Endodermal cell (in vitro differentiated cells): ENCODE results near the gene GRID2IP. TPM values are rescaled to one million over a fixed set of nuclear protein-coding genes. Genes with fewer than 3 reads are reported as not detected.

Source experiments
- DNase-seq: peaks from one replicate; pipeline ENCODE4 v3.0.0-alpha.2; 2017
- H3K27ac ChIP-seq: 2 replicates; pipeline ENCODE4 v1.5.1; 2013; ENCODE audit warnings: mild to moderate bottlenecking, low read depth, low read length, moderate library complexity
- H3K27me3 ChIP-seq: 2 replicates; pipeline ENCODE4 v1.6.1; 2013; ENCODE audit warnings: mild to moderate bottlenecking, low read length, moderate library complexity; ENCODE audit not compliant: insufficient read depth, control insufficient read depth, poor library complexity, severe bottlenecking
- H3K36me3 ChIP-seq: 2 replicates; pipeline ENCODE4 v1.7.0; 2013; ENCODE audit warnings: mild to moderate bottlenecking, low read length, moderate library complexity; ENCODE audit not compliant: control insufficient read depth, insufficient read depth
- H3K4me1 ChIP-seq: one replicate; pipeline ENCODE4 v1.7.0; 2013; ENCODE audit warnings: low read length; ENCODE audit not compliant: control insufficient read depth, insufficient read depth
- H3K4me3 ChIP-seq: 2 replicates; pipeline ENCODE4 v1.5.1; 2013; ENCODE audit warnings: mild to moderate bottlenecking, low read length, moderate library complexity
- H3K9ac ChIP-seq: 2 replicates; pipeline ENCODE4 v1.6.1; 2013; ENCODE audit warnings: mild to moderate bottlenecking, low read length, moderate library complexity; ENCODE audit not compliant: poor library complexity, severe bottlenecking; ENCODE audit errors: extremely low read depth
- H3K9me3 ChIP-seq: 2 replicates; pipeline ENCODE4 v1.6.1; 2013; ENCODE audit warnings: mild to moderate bottlenecking, low read length, moderate library complexity; ENCODE audit not compliant: control insufficient read depth
- H3K27ac Mint-ChIP-seq: 2 replicates; pipeline ENCODE4 v1.8.0; 2020; ENCODE audit warnings: mixed read lengths
- H3K27me3 Mint-ChIP-seq: 2 replicates; pipeline ENCODE4 v1.8.0; 2021; ENCODE audit warnings: mild to moderate bottlenecking, mixed read lengths; ENCODE audit not compliant: insufficient read depth
- H3K36me3 Mint-ChIP-seq: 2 replicates; pipeline ENCODE4 v1.8.0; 2020; ENCODE audit warnings: low read depth, mixed read lengths
- H3K4me1 Mint-ChIP-seq: 2 replicates; pipeline ENCODE4 v1.8.0; 2020; ENCODE audit warnings: mixed read lengths
- H3K4me3 Mint-ChIP-seq: 2 replicates; pipeline ENCODE4 v1.8.0; 2020; ENCODE audit warnings: mild to moderate bottlenecking, moderate library complexity, mixed read lengths
- H3K9me3 Mint-ChIP-seq: 2 replicates; pipeline ENCODE4 v1.8.0; 2020; ENCODE audit warnings: mild to moderate bottlenecking, mixed read lengths
- WGBS, 2 experiments: methylation state at CpG; one replicate each; pipeline versions ENCODE4 v1.1.5 to v1.1.7; 2013; ENCODE audit warnings: missing lambda C conversion rate in 2 of 2, mixed read lengths in 1 of 2; ENCODE audit not compliant: insufficient coverage in 1 of 2, insufficient read length in 1 of 2; 5-methylcytosine and 5-hydroxymethylcytosine counted together
- total RNA-seq, 2 donors: library from RNA; stranded (reverse); fragmentation: NEBNext Ultra II Directional in 1 of 2; extraction: Animal tissue kit (Norgen Biotek cat#: 25700) in 1 of 2; gene quantifications; 2 replicates in 1 of 2; 3 replicates in 1 of 2; pipeline ENCODE4 v1.2.1, GENCODE V29; 2021
- TF ChIP-seq, protein P1 (sequence below): fragments of 200-600 bp; sonication (generic); conservative IDR thresholded peaks from 2 replicates; pipeline ENCODE4 v1.5.0; 2021; ENCODE audit warnings: antibody characterized with exemption, mild to moderate bottlenecking

Gene GRID2IP
- total RNA-seq, 2 donors from 2014 or later = 2.4 to 4.9 TPM

DNA sequence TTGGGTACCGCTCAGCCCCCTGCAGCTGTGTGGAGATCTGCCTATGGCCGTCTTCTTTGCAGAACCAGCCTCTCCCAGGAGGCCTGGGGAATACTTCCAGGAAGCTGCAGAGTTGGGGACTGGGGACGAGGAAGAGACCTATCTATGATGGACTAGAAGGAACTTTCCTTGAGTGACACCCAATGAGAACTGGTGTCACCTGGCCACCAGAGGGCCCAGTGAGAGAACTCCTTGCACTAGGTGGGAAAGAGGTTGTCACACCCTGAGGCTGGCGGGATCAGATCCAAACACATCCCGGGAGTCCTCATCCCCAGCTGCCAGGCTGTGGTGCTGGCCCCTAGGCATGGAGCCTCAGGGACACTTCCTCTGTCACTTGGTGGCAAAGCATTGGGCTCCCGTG is 4.9 kb upstream of the GRID2IP start:
- Histone ChIP-seq H3K27ac (no peak overlapping the region), H3K9ac (no peak overlapping the region), H3K9me3 (no peaks in the 10 kb centered on the region), H3K36me3 (no peaks in the 10 kb centered on the region), H3K27me3 (no peaks in the 10 kb centered on the region), H3K4me3 (no peak overlapping the region), H3K4me1 (no peaks in the 10 kb centered on the region)
- H3K4me3 Mint-ChIP-seq = no peak overlapping the region
- H3K4me1 Mint-ChIP-seq = peaks cover 8% of the 10 kb centered on the region
- H3K27me3 Mint-ChIP-seq = no peaks in the 10 kb centered on the region
- TF ChIP-seq, protein P1, sequence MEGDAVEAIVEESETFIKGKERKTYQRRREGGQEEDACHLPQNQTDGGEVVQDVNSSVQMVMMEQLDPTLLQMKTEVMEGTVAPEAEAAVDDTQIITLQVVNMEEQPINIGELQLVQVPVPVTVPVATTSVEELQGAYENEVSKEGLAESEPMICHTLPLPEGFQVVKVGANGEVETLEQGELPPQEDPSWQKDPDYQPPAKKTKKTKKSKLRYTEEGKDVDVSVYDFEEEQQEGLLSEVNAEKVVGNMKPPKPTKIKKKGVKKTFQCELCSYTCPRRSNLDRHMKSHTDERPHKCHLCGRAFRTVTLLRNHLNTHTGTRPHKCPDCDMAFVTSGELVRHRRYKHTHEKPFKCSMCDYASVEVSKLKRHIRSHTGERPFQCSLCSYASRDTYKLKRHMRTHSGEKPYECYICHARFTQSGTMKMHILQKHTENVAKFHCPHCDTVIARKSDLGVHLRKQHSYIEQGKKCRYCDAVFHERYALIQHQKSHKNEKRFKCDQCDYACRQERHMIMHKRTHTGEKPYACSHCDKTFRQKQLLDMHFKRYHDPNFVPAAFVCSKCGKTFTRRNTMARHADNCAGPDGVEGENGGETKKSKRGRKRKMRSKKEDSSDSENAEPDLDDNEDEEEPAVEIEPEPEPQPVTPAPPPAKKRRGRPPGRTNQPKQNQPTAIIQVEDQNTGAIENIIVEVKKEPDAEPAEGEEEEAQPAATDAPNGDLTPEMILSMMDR = peak; percentile 78
- WGBS, 2 experiments = 80 to 89% methylated on average over 4 to 6 of the region's 6 CpGs
- H3K27ac Mint-ChIP-seq = no peak overlapping the region
- H3K36me3 Mint-ChIP-seq = no peaks in the 10 kb centered on the region
- H3K9me3 Mint-ChIP-seq = no peaks in the 10 kb centered on the region
- peak; percentile 89 for DNase-seq

GRCh38 chr7:6554848-6555247 is 3.6 kb upstream of the GRID2IP start:
- Mint-ChIP-seq H3K36me3 (no peaks in the 10 kb centered on the region), H3K9me3 (no peaks in the 10 kb centered on the region), H3K4me3 (no peak overlapping the region), H3K27ac (no peak overlapping the region), H3K4me1 (peaks cover 4% of the 10 kb centered on the region), H3K27me3 (no peaks in the 10 kb centered on the region)
- DNase-seq = no peak
- no peak overlapping the region for H3K9ac ChIP-seq
- H3K27ac ChIP-seq = no peak overlapping the region
- H3K4me3 ChIP-seq = no peak overlapping the region
- TF ChIP-seq, protein P1 = no peak
- WGBS, 2 experiments = 89 to 91% methylated on average over 6 to 7 of the region's 7 CpGs
- H3K9me3 ChIP-seq = no peaks in the 10 kb centered on the region
- no peaks in the 10 kb centered on the region for H3K27me3 ChIP-seq
- no peaks in the 10 kb centered on the region for H3K36me3 ChIP-seq
- H3K4me1 ChIP-seq = no peaks in the 10 kb centered on the region

- H3K9me3 Mint-ChIP-seq = no peaks in the 10 kb centered on the region
- H3K27ac Mint-ChIP-seq = no peak overlapping the region
- H3K4me1 Mint-ChIP-seq = no peaks in the 10 kb centered on the region
- DNase-seq = peak; percentile 60
- H3K9me3 ChIP-seq = no peaks in the 10 kb centered on the region
- no peak overlapping the region for H3K4me3 ChIP-seq
- no peaks in the 10 kb centered on the region for H3K27me3 Mint-ChIP-seq
- no peaks in the 10 kb centered on the region for H3K36me3 ChIP-seq
- no peak overlapping the region for H3K4me3 Mint-ChIP-seq
- no peaks in the 10 kb centered on the region for H3K36me3 Mint-ChIP-seq
- H3K9ac ChIP-seq = no peak overlapping the region
- H3K4me1 ChIP-seq = no peaks in the 10 kb centered on the region
- TF ChIP-seq, protein P1 = peak; percentile 66
- H3K27me3 ChIP-seq = no peaks in the 10 kb centered on the region
- 79 to 83% methylated on average over 5 to 7 of the region's 7 CpGs for WGBS, 2 experiments
- no peak overlapping the region for H3K27ac ChIP-seq
Measured at GRCh38 chr7:6553448-6554044, 2.3 kb upstream of the GRID2IP start.
